Fibroblast of upper back skin (primary cell): Measurements from ENCODE around the gene DDX27.
"Not testable (repeated sequence)": the region's sequence is repeated elsewhere in the genome, so short reads cannot be mapped to it uniquely, and the experiment has no call there.

Experiments used
- DNase-seq: peaks from one replicate; pipeline ENCODE4 v3.0.0-alpha.2; 2013

The DDX27 gene

GRCh38 chr20:49219091-49219923 is at the start of gene DDX27:
TSS of gene DDX27 (plus strand) at chr20:49219416. CDS start at chr20:49219449, 33 bp downstream.
- peak; percentile 99 for DNase-seq

- DNase-seq, result no peak
Observed at GRCh38 chr20:49169547-49169946, 49.7 kb upstream of the DDX27 start.

GRCh38 chr20:49170714-49171113 is 48.5 kb upstream of the DDX27 start:
- no peak for DNase-seq

GRCh38 chr20:49171909-49172308 is 47.3 kb upstream of the DDX27 start:
- DNase-seq, result no peak

GRCh38 chr20:49172413-49172812 is 46.8 kb upstream of the DDX27 start:
- DNase-seq, result no peak

GRCh38 chr20:49174183-49174582 is 45.0 kb upstream of the DDX27 start:
- DNase-seq, result no peak

- no peak for DNase-seq
Observed at GRCh38 chr20:49179368-49180277, 39.6 kb upstream of the DDX27 start.

GRCh38 chr20:49181265-49181877 is 37.8 kb upstream of the DDX27 start:
- no peak for DNase-seq

- no peak for DNase-seq
Observed at GRCh38 chr20:49183444-49183843, 35.8 kb upstream of the DDX27 start.

- not testable (repeated sequence) for DNase-seq
Observed at GRCh38 chr20:49184084-49184501, 35.1 kb upstream of the DDX27 start.

- DNase-seq, result no peak
Observed at GRCh38 chr20:49184691-49185070, 34.5 kb upstream of the DDX27 start.

- no peak for DNase-seq
Observed at GRCh38 chr20:49185071-49185761, 34.0 kb upstream of the DDX27 start.

GRCh38 chr20:49186535-49187329 is 32.5 kb upstream of the DDX27 start:
- DNase-seq, result peak; percentile 29

GRCh38 chr20:49187330-49187850 is 31.8 kb upstream of the DDX27 start:
- no peak for DNase-seq

- peak; percentile 95 for DNase-seq
Observed at GRCh38 chr20:49187851-49188641, 31.2 kb upstream of the DDX27 start, which contains the start of gene STAU1. TSS of gene STAU1 (minus strand) at chr20:49188334. CDS start at chr20:49166201, 22,133 bp downstream.

- not testable (repeated sequence) for DNase-seq
Observed at GRCh38 chr20:49192944-49193518, 26.2 kb upstream of the DDX27 start.

- DNase-seq, result no peak
Observed at GRCh38 chr20:49199729-49200293, 19.4 kb upstream of the DDX27 start.

- no peak for DNase-seq
Observed at GRCh38 chr20:49203011-49203410, 16.2 kb upstream of the DDX27 start.

GRCh38 chr20:49203746-49204145 is 15.5 kb upstream of the DDX27 start:
- DNase-seq, result no peak

GRCh38 chr20:49207076-49207475 is 12.1 kb upstream of the DDX27 start:
- no peak for DNase-seq
